NCI-H748 treated with DMSO at 0.1 percent for 48 hours (cell line): ENCODE measurements around the gene AFMID.
A peak's percentile ranks its signal among the peaks of the same experiment; 100 is the strongest.
"Not testable (repeated sequence)": the region's sequence is repeated elsewhere in the genome, so short reads cannot be mapped to it uniquely, and the experiment has no call there.

Experiments
- DNase-seq: peaks from one replicate; lab custom pipeline; 2025; lab: John Stamatoyannopoulos, UW

Gene AFMID

DNA sequence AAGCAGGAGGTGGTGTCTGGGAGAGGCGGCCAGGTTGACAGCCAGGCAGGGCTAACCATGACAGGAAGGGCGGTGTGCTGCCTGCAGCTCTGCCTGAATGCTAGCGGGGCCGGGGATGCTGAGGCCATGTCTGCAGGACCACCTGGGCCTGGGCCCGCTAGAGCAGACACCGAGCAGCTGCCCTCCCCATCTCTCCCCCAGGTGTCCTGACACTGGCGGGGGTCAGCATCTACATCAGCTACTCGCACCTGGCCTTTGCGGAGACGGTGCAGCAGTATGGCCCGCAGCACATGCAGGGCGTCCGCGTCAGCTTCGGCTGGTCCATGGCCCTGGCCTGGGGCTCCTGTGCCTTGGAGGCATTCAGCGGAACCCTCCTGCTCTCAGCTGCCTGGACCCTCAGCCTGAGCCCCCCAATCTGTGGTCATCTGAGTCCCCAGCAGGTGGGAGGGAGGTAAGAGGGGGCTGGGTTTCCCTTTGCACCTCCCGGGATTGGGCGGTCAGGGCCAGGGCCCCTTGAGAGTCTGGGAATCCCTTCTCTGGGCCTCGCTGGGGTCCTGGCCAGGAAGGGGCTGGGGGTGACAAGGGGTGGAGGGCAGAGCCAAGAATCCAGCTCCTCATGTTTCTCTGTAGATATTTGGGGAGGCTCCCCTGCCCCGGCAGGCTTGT, 51.8 kb downstream of the AFMID start:
- no peak for DNase-seq

DNA sequence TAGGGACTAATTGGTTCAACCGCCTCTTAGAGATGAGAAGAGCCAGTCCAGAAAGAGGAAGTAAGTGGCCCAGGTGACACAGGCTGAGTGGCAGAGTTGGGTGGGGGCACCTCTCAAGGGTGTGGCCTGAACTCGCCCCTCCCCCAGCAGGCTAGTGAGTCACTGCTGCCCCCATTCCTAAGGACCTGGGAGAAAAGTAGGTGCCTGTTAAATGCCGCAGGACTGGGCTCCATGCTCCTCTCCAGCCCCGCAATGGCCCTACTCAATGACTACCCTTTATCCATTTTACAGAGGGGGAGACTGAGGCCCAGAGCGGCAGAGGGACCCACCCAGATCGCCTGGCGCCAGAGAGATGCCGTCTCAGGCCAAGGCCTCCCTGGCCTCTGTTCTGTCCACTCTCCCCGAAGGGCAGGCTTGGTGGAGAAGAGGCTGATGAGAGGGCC, 52.3 kb downstream of the AFMID start:
- DNase-seq, result no peak

DNA sequence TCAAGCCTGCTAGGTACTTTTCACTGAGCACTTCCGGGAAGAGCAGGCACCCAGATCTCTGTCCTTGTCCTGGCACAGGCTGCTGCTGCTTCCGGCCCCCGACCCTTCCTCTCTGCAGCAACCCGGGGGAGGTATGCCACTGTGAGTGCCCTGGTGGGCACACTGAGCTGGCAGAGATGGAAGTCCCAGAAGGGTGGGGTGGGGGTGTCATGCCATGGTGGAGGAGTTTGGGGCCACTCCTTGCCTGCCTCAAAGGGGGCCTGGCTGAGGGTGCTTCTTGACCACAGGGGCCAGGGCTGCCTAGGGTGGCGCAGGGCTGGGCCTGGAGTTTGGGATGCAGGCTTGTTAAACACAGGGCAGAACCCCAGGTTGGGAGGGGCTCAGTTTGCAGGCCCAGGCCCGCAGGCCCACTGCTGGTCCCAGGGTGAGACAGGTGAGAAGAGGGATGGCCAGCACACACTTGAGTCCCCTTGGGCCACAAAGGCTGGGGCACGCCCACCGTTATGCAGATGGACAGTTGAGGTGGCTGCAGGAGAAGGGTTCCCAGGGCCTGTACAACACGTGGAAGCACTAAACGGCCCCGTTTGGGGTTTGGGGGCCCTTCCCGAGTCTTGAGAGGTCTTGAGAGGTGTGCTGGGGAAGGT, 53.0 kb downstream of the AFMID start:
- DNase-seq, result no peak

DNA sequence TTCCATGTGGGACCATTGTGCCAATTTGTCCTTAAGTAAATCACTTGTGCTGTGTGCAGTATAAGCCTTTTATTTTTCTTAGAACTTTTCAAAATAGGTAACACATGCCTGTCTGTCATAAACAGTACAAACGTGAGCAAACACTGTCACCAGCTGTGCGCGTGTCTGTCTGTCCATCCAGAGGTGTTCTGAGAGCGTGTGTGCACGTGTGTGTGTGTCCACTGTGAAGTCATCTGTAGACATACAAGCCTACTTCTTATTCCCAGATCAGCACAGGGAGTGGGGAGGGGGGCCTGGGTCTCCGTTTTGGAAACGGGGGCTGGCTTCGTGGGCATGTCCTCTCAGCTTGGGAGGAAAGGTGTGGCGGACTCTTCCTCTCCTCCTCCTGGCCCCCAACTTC, 53.7 kb downstream of the AFMID start:
- DNase-seq, result no peak

DNA sequence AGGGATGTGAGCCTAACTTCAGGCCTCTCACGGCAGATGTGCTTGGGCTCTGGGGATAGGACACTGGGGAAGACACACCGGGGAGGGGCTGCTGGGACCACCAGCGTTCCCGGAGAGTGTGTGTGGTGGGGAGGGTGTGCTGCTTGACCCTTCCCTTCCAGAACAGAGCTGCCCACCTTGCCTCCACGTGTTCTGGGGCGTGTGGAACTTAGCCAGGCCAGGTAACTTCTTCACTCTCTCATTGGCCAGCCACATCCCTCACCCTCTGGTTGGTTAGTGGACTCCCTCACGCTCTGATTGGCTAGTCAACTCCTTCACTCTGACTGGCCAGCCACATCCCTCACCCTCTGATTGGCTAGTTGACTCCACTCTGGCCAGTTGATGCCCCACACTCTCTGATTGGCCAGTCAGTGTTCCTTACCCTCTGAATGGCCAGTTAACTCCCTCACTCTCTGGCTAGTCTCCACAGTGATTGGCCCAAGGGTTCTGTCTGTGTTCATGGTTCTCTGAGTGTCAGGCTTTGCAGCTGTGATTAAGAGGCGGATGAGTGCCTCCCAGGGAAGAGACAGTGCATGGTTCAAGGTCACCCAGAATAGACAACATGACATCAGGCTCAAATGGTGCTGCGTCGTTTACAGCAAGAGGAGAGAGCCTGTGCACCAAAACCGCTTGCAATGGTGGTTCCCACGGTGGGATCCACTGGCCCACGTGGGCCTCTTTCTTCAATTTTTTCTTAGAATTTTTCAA, 54.3 kb downstream of the AFMID start:
- DNase-seq, result no peak

DNA sequence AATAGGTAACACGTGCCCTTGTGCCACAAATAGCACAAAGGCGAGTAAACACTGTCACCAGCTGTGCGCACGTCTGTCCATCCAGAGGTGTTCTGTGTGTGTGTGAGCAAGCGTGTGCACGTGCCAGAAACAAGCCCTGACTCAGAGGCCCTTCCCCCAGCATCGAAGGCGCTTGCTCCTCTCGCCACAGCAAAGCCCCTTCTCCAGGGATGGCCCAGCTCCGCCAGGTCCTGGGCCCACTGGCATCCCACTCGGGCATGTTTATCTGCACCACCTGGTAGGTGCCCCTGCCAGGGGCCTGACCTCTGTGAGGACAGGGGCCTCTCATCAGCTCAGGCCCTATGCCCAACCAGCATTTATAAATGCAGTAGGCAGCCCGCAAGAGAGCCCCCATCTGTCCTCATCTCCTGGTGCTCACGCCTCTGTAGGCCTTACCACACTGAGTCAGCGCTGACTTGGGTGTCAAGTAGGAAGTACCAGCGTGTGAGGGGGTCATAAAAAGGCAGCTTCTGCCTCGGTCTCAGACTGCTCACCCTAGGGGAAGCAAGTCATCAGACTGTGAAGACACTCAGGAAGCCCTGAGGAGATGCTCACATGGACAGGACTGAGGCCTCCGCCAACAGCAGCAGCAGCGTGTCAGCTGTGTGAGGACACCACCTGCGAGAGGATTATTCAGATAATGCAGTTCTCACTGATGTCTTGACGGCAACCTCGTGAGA, 55.0 kb downstream of the AFMID start:
- no peak for DNase-seq

DNA sequence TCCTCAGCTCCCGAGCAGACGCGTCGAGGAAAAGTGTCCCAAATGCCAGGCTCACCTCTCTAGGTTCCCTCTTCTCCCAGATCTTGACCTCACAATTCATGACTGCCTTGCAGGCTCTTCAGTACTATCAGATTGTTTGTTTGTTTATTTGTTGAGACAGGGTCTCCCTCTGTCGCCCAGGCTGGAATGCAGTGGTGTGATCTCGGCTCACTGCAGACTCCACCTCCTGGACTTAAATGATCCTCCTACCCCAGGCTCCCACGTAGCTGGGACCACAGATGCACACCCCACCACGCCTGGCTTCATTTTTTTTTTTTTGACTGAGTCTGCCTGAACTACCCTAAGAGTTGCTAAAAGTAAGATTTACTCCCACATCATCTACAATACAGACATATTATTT, 60.1 kb downstream of the AFMID start:
- no peak for DNase-seq

DNA sequence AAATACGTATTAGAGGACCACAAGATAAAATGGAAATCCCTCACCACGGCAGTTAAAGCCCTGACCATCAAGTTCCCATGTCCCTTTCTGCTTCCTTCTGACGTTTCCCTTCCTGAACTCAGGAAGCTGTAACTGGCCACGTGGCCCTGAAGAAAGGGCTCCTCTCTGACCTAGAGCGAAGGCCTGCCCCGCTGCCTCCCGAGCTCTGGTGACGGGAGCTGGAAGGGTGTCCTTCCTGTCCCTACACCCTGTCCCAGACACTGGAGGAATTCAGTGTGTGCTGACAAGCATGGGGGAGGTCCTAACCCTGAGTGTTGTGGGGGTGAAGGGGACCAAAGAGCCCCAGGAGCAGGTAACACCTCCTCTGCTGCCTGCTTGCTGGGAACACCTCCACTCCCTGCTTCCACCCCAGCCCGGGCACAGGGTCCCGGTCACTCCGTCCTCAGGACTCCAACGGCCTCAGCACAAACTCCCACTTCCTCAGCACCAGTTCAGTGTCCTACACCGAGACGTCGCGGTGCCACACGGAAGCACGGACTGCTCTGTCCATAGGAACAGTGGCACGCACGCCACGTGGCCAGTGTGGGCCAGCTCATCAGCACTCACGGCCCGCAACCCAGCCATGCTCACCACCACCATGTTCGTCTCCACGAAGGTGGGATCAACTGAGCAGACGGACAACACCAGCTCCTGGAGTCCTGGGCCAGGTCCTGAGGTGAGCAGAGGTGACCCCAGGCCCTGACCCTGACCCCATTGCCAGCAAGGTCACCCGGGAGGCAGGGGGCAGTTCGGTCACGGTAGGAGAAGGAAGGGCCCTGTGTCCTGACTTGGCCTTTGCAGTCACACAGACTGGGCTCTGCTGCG, 61.1 kb downstream of the AFMID start:
- no peak for DNase-seq

DNA sequence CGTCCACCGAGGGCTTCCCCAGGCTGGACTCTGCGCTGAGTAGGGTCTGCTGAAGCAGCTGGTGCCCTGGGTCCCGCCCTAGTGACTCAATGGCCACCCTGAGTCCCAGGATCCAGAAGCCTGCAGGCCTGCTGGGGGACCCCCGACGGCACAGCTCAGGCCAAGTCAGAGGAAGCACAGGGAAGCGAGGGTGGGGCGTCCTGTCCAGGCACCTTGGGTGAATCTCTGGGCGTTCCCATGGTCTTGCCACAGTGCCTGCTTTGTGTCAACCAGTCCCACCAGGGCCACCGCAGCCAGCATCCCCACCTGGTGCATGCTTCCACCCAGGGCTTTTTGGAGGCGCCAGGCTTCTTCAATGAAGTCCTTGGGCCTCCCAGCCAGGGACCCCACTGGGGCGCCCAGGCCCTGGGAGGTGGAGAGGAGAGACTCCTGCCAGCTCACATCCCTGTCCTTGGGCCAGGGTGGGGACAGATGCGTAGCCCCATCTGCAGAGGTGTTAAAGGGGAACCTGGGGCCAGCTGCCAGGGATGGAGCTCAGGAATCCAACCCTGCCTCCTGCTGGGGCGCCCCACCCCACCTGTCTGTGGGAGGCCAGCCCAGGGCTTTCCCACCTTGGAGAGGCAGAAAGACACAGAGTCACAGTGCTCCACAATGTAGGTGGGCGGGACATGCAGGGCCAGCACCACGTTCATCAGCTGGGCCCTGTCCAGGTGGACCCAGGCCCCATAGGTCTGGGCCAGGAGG, 62.1 kb downstream of the AFMID start:
- DNase-seq, result no peak

DNA sequence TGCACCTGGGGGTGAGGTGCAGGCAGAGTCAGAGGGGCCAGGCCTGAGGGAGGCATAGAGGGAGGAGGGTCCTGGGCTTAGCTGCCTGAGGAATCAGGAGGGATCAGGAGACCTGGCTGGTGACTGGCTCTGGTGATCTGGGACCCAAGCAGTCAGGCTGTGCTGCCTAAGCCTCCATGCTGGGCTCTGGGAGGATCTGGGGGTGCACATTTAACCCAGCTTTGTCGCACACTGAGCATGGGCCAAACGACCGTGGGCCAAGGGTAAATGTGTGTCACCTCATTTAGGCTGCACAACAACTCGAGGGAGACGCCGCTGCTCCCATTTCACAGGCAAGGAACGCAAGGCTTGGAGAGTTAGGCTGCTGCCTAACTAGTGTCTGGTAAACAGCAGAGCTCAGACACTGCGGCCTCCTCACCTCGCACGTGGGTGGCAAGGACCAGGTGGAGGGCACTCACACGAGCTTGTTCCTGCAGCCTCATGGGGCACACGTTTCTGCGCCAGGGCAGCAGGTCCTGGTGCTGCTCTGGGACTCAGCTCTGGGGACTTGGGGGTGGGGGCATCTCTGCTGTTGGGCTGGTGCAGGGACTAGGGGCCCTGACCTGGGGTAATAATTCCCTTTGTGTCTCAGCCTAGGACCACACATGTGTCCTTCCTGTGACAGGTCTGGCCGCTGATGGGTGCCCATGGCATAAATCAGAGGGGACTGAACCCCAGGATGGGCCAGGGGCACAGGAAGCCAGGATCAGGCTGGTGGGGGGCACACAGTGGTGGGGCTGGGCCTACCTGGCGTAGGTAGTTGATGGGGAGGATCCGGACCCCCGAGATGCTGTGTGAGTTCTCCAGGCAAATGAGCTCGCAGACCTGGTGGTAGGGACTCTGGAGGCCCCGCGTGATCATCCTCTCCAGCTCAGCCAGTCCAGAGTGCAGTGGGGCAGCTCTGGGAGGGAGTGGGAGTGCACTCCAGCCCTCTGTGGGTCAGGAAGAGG, 63.0 kb downstream of the AFMID start:
- DNase-seq, result no peak

DNA sequence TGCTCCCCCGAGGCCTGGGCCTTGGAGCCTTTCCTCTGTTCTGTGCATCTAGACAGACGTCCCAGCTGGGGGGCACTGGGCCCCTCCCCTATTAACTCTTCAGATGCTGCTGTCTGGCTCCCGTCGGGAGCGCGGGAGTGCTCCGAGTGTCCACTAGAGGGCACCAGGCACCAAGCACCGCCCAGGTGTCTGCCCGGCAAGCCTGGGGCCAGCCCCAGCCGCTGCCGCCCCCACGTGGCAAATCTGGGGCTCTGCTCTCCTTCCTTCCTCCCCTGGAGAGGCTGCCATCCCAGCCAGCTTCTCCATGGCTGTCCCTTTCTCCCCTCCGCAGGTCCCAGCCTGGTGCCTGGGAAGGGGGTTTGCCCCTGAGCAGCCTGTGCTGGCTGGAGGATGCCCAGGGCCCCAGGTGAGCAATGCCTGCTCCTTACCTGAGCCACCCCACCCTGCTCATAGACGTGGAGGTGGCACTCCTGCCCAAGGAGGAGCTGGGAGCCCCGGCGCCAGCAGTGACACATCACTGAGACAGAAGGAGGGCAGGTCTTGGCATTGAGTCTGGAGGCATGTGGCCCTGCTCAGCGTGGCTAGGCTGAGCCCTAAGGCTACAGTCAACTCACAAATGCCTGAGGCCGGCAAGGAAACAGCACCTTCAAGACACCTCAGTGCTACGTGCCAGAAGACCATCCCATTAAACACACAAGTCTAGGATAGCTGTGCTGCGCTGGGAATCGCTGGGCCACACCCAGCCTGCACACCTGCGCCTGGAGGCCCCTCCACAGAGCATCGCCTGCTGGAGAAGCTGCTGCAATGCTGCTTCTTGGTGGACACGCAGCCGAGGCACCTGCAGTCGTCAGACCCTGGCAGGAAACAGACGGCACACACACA, 64.0 kb downstream of the AFMID start:
- DNase-seq, result peak; percentile 53

DNA sequence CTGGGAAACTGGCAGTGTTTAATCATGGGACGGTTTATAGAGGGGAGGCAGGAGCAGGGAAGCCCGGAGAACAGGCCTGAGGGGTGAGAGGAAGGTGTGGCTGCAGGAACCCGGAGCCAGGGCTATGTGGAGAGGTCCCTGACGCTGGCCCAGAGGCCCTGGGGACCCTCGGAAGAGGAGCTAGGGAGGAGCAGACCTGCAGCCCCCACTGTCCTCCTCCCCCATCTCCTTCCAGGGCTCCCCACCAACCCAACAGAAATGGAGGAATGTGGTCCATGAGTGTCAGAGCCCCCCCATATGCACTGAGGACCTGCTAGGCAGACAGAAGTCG, 64.6 kb downstream of the AFMID start:
- DNase-seq, result no peak

DNA sequence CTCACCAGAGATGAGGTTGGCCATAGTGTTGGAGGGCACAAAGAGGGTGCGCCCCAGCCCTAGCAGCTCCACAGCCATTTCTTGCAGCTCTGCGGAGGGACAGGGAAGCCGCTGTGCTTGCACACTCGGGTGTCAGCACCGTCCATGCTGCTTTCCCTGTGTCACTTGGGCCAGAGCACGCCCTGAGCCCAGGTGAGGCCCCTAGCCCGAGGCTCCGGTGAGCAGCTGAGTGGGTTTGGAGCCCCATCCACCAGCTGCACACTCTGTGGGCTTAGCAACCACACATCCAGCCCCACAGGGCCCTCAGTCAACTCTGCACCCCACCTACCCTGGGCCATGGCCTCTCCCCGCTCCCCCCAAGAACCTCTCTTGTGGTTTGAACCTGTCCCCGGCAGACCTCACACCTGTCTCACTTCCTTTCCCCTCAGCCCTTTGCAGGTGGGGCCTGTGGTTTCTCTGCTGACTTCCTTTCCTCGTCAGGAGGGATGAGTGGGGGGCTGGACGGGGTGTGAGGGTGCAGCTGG, 65.0 kb downstream of the AFMID start:
- no peak for DNase-seq

DNA sequence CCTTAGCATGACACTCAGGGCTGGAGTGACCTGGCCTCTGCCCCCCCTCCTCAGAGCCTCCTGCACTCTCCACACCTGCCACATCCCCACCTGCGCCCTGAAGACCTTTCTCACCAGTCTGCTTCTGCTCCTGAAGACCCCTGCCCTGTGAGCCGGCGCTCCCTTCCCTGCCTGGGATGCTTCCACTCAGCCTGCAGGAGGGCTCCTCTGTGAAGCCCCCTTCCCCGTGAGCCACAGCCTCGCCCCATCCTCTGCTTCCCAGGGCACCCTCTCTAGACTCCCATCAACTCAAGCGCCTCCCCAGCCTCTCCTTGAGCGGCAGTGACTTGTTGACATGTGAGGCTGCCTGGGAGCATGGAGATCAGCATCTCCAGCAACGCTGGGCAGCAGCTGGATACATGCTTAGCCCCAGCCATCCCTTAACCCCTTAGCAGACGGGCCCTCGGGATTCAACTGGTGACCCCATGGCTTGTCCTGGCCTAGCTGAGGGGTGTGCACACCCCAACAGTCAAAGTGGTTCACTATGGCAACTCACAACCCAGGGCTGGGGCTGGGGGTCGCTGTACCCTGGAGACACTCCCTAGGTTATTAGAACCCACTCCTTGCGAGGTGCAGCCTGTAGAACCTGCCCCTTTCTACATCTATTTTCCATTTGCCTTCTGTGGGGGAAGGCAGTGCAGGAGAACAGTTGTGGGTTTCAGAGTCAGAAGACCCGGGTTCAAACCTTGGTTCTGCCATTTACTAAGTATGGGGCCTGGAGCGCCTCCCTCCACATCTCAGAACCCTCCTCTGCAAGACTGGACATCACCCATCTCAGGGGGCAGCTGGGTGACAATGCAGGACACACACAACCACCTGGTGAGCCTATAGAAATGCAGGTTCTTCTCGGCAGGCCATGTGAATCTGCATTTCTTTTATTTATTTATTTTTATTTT, 65.8 kb downstream of the AFMID start:
- no peak for DNase-seq

DNA sequence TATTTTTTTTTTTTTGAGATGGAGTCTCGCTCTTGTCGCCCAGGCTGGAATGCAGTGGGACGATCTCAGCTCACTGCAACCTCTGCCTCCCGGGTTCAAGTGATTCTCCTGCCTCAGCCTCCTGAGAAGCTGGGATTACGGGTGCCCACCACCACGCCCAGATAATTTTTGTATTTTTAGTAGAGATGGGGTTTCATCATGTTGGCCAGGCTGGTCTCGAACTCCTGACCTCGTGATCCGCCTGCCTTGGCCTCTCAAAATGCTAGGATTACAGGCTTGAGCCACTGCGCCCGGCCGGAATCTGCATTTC, 66.4 kb downstream of the AFMID start:
- DNase-seq, result not testable (repeated sequence)

DNA sequence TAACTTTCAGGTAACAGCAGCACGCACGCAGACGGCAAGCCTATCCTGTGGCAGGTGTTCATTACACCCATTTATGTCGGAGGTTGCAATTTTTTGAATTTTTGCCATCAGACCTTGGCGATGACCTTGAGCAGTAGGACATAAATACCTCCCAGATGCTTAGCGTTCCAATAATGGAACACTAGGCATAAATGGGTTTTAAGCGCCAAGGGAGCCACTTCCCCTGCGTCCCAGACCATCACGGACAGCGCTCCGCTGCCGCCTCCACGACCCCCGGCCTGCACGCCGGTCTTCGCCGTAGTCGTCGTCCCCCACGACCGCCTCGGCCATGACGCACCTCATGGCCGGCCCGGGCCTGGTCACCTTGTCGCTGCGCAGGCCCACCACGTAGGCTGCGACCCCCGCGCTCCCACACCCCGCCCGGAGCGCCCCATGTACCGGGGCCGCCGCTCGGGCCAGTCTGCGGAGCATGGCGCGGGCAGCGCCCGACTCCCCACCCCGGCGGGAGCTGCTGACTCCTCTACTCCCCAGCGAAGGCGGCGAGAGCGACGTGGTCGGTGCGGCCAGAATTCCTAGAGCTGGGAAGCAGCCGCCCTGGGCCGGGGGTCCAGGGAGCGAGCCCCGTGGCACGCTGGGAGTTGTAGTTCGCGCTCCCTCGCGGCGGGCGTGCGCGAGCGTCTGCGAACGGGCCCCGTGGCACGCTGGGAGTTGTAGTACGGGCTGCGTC, 66.9 kb downstream of the AFMID start:
- DNase-seq, result peak; percentile 46
